Neural progenitor cell (in vitro differentiated cells): ENCODE data around the gene CADPS.

Experiments used
- CTCF ChIP-seq: fragments of 200-600 bp; sonication (generic); IDR thresholded peaks from 2 replicates; pipeline ENCODE4 v1.5.1; 2017; ENCODE audit warnings: antibody characterized with exemption, mild to moderate bottlenecking
- EZH2phosphoT487 ChIP-seq: fragments of 200-600 bp; sonication (generic); IDR thresholded peaks from 2 replicates; pipeline ENCODE4 v1.6.1; 2017; ENCODE audit warnings: antibody characterized with exemption

GRCh38 chr3:62905331-62905730, 30.1 kb upstream of the CADPS start:
- no peak for TF ChIP-seq CTCF
- TF ChIP-seq EZH2phosphoT487 = no peak
